Epithelial cell of esophagus (primary cell): ENCODE measurements around the gene WWC2.
A peak's percentile ranks its signal among the peaks of the same experiment; 100 is the strongest.

Source experiments
- DNase-seq: peaks from one replicate; pipeline ENCODE4 v3.0.0; 2010; ENCODE audit warnings: low read depth
- H3K4me3 ChIP-seq: 2 replicates; pipeline ENCODE4 v1.5.1; 2011; ENCODE audit warnings: mild to moderate bottlenecking, low read length, control low read depth
- CTCF ChIP-seq: IDR thresholded peaks from 2 replicates; pipeline ENCODE4 v1.5.1; 2011; ENCODE audit warnings: low read depth, mild to moderate bottlenecking, low read length, control low read depth, inconsistent platforms; ENCODE audit not compliant: insufficient read depth; ENCODE audit errors: missing control alignments

The WWC2 gene

DNA sequence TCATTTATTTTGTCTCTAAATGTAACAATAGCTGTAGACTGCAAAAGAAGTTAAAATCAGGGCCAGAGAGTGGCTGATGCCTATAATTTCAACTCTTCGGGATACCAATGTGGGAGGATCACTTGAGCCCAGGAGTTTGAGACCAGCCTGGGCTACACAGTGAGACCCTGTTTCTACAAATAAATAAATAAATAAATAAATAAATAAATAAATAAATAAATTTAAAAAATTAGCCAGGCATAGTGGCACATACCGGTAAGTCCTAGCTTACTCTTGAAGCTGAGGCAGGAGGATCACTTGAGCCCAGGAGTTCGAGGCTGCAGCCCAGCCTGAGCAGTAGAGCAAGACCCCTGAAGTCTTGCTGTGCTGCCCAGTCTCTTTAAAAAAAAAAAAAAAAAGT is 79.1 kb downstream of the WWC2 start:
- no peak for TF ChIP-seq CTCF
- no peak for DNase-seq
- no peak overlapping the region for H3K4me3 ChIP-seq

- H3K4me3 ChIP-seq: no peak overlapping the region
- TF ChIP-seq CTCF: no peak
- no peak for DNase-seq
Measured at GRCh38 chr4:183180096-183180495, 81.0 kb downstream of the WWC2 start.

DNA sequence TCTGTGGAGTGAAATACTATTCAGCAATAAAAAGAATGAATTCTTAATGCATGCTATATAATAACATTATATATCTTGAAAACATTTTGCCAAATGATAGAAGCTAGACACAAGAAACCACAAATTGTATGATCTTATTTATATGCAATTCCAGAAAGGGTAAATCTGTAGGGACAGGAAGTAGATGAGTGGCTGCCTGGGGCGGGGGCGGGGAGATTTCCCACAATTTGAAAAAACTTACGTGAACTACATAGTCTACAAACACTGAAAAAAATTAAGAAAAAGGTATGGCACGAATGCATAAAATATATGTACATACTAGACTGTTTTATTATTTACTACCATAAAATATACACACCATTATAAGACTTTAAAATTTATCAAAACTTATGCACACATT is 81.6 kb downstream of the WWC2 start:
- no peak for DNase-seq
- TF ChIP-seq CTCF: no peak
- no peak overlapping the region for H3K4me3 ChIP-seq

DNA sequence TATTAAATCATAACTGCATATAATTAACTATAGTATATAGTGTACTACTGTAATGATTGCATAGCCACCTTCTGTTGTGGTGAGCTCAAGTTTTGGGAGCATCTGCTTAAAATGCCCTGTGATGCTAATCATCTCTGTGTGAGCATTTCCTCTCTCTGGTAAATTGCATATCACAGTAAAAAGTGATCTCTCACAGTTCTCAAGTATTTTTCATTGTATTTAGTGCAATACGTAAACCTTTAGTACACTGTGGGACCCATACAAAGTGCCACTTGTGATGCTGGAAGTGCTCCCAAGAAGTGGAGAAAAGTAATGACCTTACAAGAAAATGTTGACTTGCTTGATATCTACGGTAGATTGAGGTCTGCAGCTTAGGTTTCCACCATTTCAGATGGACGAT is 82.0 kb downstream of the WWC2 start:
- DNase-seq: no peak
- TF ChIP-seq CTCF: no peak
- H3K4me3 ChIP-seq: no peak overlapping the region

- TF ChIP-seq CTCF: no peak
- no peak overlapping the region for H3K4me3 ChIP-seq
- DNase-seq: peak; percentile 86
Measured at GRCh38 chr4:183182873-183183725, 84.0 kb downstream of the WWC2 start.

GRCh38 chr4:183183906-183184535 is 85.0 kb downstream of the WWC2 start:
- no peak for TF ChIP-seq CTCF
- DNase-seq: no peak
- no peak overlapping the region for H3K4me3 ChIP-seq

GRCh38 chr4:183185018-183185417 is 86.0 kb downstream of the WWC2 start:
- DNase-seq: no peak
- no peak for TF ChIP-seq CTCF
- no peak overlapping the region for H3K4me3 ChIP-seq
